DND-41 (cell line): ENCODE measurements around the gene ARNT2.

Source experiments
- ATAC-seq: fragments of 200-7000 bp; cut with Tn5 transposase; 3 replicates; pipeline ENCODE4 v1.9.1; 2021; ENCODE audit warnings: low read depth; ENCODE audit not compliant: insufficient read depth
- DNase-seq: peaks from one replicate; pipeline ENCODE4 v3.0.0-alpha.2; 2020
- H2AFZ ChIP-seq: 2 replicates; pipeline ENCODE4 v1.6.0; 2012; ENCODE audit warnings: low read depth, low read length
- H3K27ac ChIP-seq: 2 replicates; pipeline ENCODE4 v1.5.1; 2012; ENCODE audit warnings: low read length, inconsistent platforms
- H3K27me3 ChIP-seq: fragments of 200-600 bp; sonication (generic); 2 replicates; pipeline ENCODE4 v1.6.0; 2012; ENCODE audit warnings: low read length, mild to moderate bottlenecking, inconsistent platforms; ENCODE audit not compliant: insufficient read depth, poor library complexity
- H3K36me3 ChIP-seq: 2 replicates; pipeline ENCODE4 v1.5.1; 2012; ENCODE audit warnings: low read length, inconsistent platforms; ENCODE audit not compliant: insufficient read depth
- H3K4me1 ChIP-seq: 2 replicates; pipeline ENCODE4 v1.5.1; 2012; ENCODE audit warnings: mild to moderate bottlenecking, low read length; ENCODE audit not compliant: insufficient read depth
- H3K4me2 ChIP-seq: 2 replicates; pipeline ENCODE4 v1.6.0; 2012; ENCODE audit warnings: mild to moderate bottlenecking, moderate library complexity, low read length, inconsistent platforms; ENCODE audit not compliant: insufficient read depth
- H3K4me3 ChIP-seq, 2 experiments: fragments of 200-600 bp in 1 of 2; shearing (Covaris generic) in 1 of 2; 2 replicates each; pipeline ENCODE4 v1.5.1; 2012 to 2016; ENCODE audit warnings: inconsistent platforms in 2 of 2, low read length in 2 of 2, mild to moderate bottlenecking in 2 of 2, low read depth in 1 of 2, moderate library complexity in 1 of 2
- H3K79me2 ChIP-seq: 2 replicates; pipeline ENCODE4 v1.6.0; 2012; ENCODE audit warnings: low read length, inconsistent platforms; ENCODE audit not compliant: insufficient read depth
- H3K9ac ChIP-seq: 2 replicates; pipeline ENCODE4 v1.6.0; 2012; ENCODE audit warnings: low read depth, mild to moderate bottlenecking, inconsistent platforms, low read length, moderate library complexity
- H3K9me3 ChIP-seq: 2 replicates; pipeline ENCODE4 v1.5.1; 2012; ENCODE audit warnings: low read length, moderate library complexity, mild to moderate bottlenecking, inconsistent platforms; ENCODE audit not compliant: insufficient read depth, severe bottlenecking
- H4K20me1 ChIP-seq: 2 replicates; pipeline ENCODE4 v1.6.0; 2012; ENCODE audit warnings: low read length; ENCODE audit not compliant: insufficient read depth
- CTCF ChIP-seq: IDR thresholded peaks from 2 replicates; pipeline ENCODE4 v1.5.1; 2012; ENCODE audit warnings: borderline replicate concordance, low read length, moderate library complexity, mild to moderate bottlenecking; ENCODE audit not compliant: poor library complexity, severe bottlenecking; ENCODE audit errors: extremely low read depth
- EZH2 ChIP-seq: IDR thresholded peaks from 3 replicates; pipeline ENCODE4 v1.6.1; 2012; ENCODE audit warnings: borderline replicate concordance, low read depth, mild to moderate bottlenecking, moderate library complexity, low read length, inconsistent platforms; ENCODE audit not compliant: severe bottlenecking

Gene ARNT2

DNA sequence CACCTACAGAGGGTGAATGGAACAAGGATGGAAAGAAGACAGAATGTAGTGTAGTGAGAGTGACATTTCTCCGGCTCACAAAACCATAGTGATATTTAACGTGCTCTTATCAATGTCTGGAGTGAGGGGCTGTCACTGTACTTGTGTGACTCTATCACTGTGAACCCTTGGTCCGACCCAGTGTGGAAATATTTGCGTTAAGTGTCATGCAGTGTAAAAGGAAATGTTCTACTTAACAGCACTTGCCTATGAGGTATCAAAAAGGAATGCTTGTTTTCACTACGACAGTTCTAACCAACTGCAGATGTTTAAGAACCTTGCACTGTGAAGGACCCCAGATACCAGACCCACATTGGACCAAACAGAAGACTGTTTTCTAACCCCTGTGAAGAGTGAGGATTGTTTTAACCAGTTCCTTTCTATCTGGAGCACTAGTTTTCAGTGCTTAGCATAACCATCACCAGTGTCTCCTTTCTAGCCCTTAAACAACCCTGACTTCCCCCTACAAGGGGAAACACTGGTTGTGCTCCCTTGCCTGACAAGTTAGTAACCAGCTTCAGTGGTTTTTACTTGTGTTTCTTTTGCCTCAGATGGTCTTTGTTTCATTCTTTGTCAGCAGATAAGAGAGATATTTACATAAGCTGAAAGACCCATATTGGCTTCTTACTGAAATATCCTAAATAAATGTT is 146.2 kb downstream of the ARNT2 start:
- no peak overlapping the region for H3K4me2 ChIP-seq
- no peaks in the 10 kb centered on the region for H4K20me1 ChIP-seq

DNA sequence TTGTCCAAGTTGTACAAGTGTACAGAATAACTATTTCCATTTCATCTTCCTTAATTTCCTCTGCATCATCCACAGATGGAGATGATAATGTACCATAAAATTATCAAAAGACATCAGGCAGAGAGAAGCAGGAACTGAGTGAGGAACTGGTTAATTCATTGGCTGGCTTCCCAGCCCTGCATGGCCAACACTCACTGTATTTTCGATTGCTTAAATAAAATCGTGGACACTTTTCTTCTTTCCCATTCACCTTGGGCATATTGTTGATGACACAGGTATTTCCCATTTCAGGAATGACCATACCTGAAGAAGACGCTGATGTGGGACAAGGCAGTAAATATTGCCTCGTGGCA is 146.7 kb downstream of the ARNT2 start:
- ATAC-seq (no peak), DNase-seq (no peak)
- Histone ChIP-seq H3K27me3 (peaks cover 8% of the 10 kb centered on the region), H3K36me3 (no peaks in the 10 kb centered on the region), H3K9me3 (no peaks in the 10 kb centered on the region), H4K20me1 (no peaks in the 10 kb centered on the region), H3K4me2 (no peak overlapping the region), H3K27ac (no peak overlapping the region), H3K4me3 (no peak overlapping the region), H2AFZ (no peak overlapping the region), H3K4me1 (no peaks in the 10 kb centered on the region), H3K9ac (no peak overlapping the region), H3K79me2 (no peaks in the 10 kb centered on the region)
- TF ChIP-seq CTCF, result no peak
- no peak for TF ChIP-seq EZH2

More for the DNA sequence above, 146.2 kb downstream of the ARNT2 start:
- Histone ChIP-seq H3K36me3 (no peaks in the 10 kb centered on the region), H3K27ac (no peak overlapping the region), H2AFZ (no peak overlapping the region), H3K27me3 (peaks cover 8% of the 10 kb centered on the region), H3K9ac (no peak overlapping the region), H3K9me3 (no peaks in the 10 kb centered on the region), H3K4me1 (no peaks in the 10 kb centered on the region), H3K79me2 (no peaks in the 10 kb centered on the region), H3K4me3 (no peak overlapping the region)
- TF ChIP-seq EZH2 (no peak), CTCF (no peak)
- ATAC-seq (no peak), DNase-seq (no peak)

GRCh38 chr15:80551348-80551747 is 147.2 kb downstream of the ARNT2 start:
- peaks cover 8% of the 10 kb centered on the region for H3K27me3 ChIP-seq
- TF ChIP-seq CTCF (no peak), EZH2 (no peak)
- H3K36me3 ChIP-seq, result no peaks in the 10 kb centered on the region
- no peak overlapping the region for H2AFZ ChIP-seq
- no peak overlapping the region for H3K4me2 ChIP-seq
- no peak overlapping the region for H3K4me3 ChIP-seq
- no peaks in the 10 kb centered on the region for H3K4me1 ChIP-seq
- H3K9ac ChIP-seq, result no peak overlapping the region
- H3K27ac ChIP-seq, result no peak overlapping the region
- no peaks in the 10 kb centered on the region for H4K20me1 ChIP-seq
- no peaks in the 10 kb centered on the region for H3K79me2 ChIP-seq
- ATAC-seq (no peak), DNase-seq (no peak)
- no peaks in the 10 kb centered on the region for H3K9me3 ChIP-seq

DNA sequence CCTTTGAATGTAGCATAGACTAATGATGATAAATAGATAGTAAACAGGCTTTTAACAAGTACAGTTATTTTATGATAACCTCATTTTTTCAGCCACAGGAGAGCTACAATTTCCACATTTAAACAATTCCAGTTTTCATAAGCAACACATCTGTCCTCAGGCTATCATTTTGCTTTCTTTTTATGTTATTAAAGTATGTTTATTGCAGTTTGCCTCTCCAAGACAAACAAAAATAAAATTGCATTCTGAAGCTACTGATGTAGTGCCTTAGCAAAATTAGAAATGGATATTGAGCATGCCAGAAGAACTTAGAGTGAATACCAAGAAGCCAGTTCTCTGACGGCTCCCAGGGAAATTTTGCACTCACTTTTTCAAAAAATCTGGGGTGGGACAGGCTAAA is 150.4 kb downstream of the ARNT2 start:
- no peaks in the 10 kb centered on the region for H3K9me3 ChIP-seq
- H3K36me3 ChIP-seq, result no peaks in the 10 kb centered on the region
- no peaks in the 10 kb centered on the region for H3K79me2 ChIP-seq
- H3K27me3 ChIP-seq, result peaks cover 8% of the 10 kb centered on the region
- no peak overlapping the region for H3K4me2 ChIP-seq
- no peaks in the 10 kb centered on the region for H4K20me1 ChIP-seq
- H3K4me1 ChIP-seq, result no peaks in the 10 kb centered on the region
- ATAC-seq (no peak), DNase-seq (no peak)
- H3K27ac ChIP-seq, result no peak overlapping the region
- TF ChIP-seq CTCF (no peak), EZH2 (no peak)
- no peak overlapping the region for H2AFZ ChIP-seq
- no peak overlapping the region for H3K9ac ChIP-seq
- H3K4me3 ChIP-seq, result no peak overlapping the region
